H9 (cell line): ENCODE measurements around the gene CEP44. TPM values are rescaled to one million over a fixed set of nuclear protein-coding genes. Genes with fewer than 3 reads are reported as not detected.

Experiments
- DNase-seq: peaks from one replicate; pipeline ENCODE4 v3.0.0-alpha.2; 2017
- H2AFZ ChIP-seq: one replicate; pipeline ENCODE4 v1.6.1; 2013; ENCODE audit warnings: mild to moderate bottlenecking, low read length, control low read depth, moderate library complexity
- H2AK5ac ChIP-seq: 2 replicates; pipeline ENCODE4 v1.6.1; 2013; ENCODE audit warnings: low read length, control low read depth, mixed read lengths; ENCODE audit not compliant: insufficient read length
- H2BK120ac ChIP-seq: one replicate; pipeline ENCODE4 v1.6.1; 2013; ENCODE audit warnings: low read depth, mild to moderate bottlenecking, low read length, control low read depth, inconsistent platforms; ENCODE audit not compliant: poor library complexity, severe bottlenecking
- H2BK12ac ChIP-seq: 2 replicates; pipeline ENCODE4 v1.6.1; 2013; ENCODE audit warnings: low read length, control low read depth, mixed read lengths, low read depth; ENCODE audit not compliant: insufficient read length
- H2BK15ac ChIP-seq: 2 replicates; pipeline ENCODE4 v1.6.1; 2013; ENCODE audit warnings: low read depth, low read length, control low read depth
- H2BK20ac ChIP-seq: one replicate; pipeline ENCODE4 v1.6.1; 2013; ENCODE audit warnings: low read depth, mild to moderate bottlenecking, low read length, control low read depth, inconsistent platforms; ENCODE audit not compliant: poor library complexity, severe bottlenecking
- H2BK5ac ChIP-seq: 2 replicates; pipeline ENCODE4 v1.6.1; 2013; ENCODE audit warnings: low read length, control low read depth, mixed read lengths; ENCODE audit not compliant: insufficient read length
- H3K14ac ChIP-seq: 2 replicates; pipeline ENCODE4 v1.6.1; 2013; ENCODE audit warnings: low read length, control low read depth; ENCODE audit not compliant: insufficient read depth
- H3K18ac ChIP-seq: 2 replicates; pipeline ENCODE4 v1.6.1; 2013; ENCODE audit warnings: low read depth, mild to moderate bottlenecking, mixed read lengths, low read length, control low read depth; ENCODE audit not compliant: insufficient read length
- H3K23ac ChIP-seq: 2 replicates; pipeline ENCODE4 v1.6.1; 2013; ENCODE audit warnings: low read length, control low read depth, mixed read lengths, low read depth; ENCODE audit not compliant: insufficient read length
- H3K23me2 ChIP-seq: 2 replicates; pipeline ENCODE4 v1.6.1; 2013; ENCODE audit warnings: low read depth, mild to moderate bottlenecking, mixed read lengths, low read length, control low read depth; ENCODE audit not compliant: insufficient read length, poor library complexity, severe bottlenecking
- H3K27ac ChIP-seq: 2 replicates; pipeline ENCODE4 v1.5.1; 2013; ENCODE audit warnings: low read length, control low read depth, mixed read lengths, low read depth; ENCODE audit not compliant: insufficient read length
- H3K27me3 ChIP-seq: 2 replicates; pipeline ENCODE4 v1.6.1; 2013; ENCODE audit warnings: low read length, control low read depth, inconsistent platforms; ENCODE audit not compliant: insufficient read depth
- H3K4ac ChIP-seq: 2 replicates; pipeline ENCODE4 v1.6.1; 2013; ENCODE audit warnings: low read depth, mild to moderate bottlenecking, control low read depth, inconsistent platforms, low read length, moderate library complexity
- H3K4me1 ChIP-seq: 2 replicates; pipeline ENCODE4 v1.6.1; 2013; ENCODE audit warnings: low read length, control low read depth, inconsistent platforms; ENCODE audit not compliant: insufficient read depth
- H3K4me2 ChIP-seq: 2 replicates; pipeline ENCODE4 v1.6.1; 2013; ENCODE audit warnings: low read length, control low read depth, mixed read lengths; ENCODE audit not compliant: insufficient read length, insufficient read depth
- H3K56ac ChIP-seq: 2 replicates; pipeline ENCODE4 v1.6.1; 2013; ENCODE audit warnings: low read depth, mild to moderate bottlenecking, mixed read lengths, low read length, control low read depth; ENCODE audit not compliant: insufficient read length
- H3K79me1 ChIP-seq: 2 replicates; pipeline ENCODE4 v1.6.1; 2013; ENCODE audit warnings: low read depth, mild to moderate bottlenecking, moderate library complexity, low read length, control low read depth, inconsistent platforms; ENCODE audit not compliant: insufficient read depth, poor library complexity, severe bottlenecking
- H3K79me2 ChIP-seq: 2 replicates; pipeline ENCODE4 v1.6.1; 2013; ENCODE audit warnings: low read length, control low read depth, inconsistent platforms; ENCODE audit not compliant: insufficient read depth
- H3K9ac ChIP-seq: 2 replicates; pipeline ENCODE4 v1.6.1; 2013; ENCODE audit warnings: low read length, control low read depth, mixed read lengths; ENCODE audit not compliant: insufficient read length; ENCODE audit errors: extremely low read depth
- H3K9me3 ChIP-seq: one replicate; pipeline ENCODE4 v1.6.1; 2013; ENCODE audit warnings: low read depth, low read length, inconsistent platforms; ENCODE audit not compliant: control insufficient read depth
- H3T11ph ChIP-seq: one replicate; pipeline ENCODE4 v1.6.1; 2013; ENCODE audit warnings: mild to moderate bottlenecking, low read length, control low read depth, inconsistent platforms
- H4K20me1 ChIP-seq: one replicate; pipeline ENCODE4 v1.6.1; 2013; ENCODE audit not compliant: control insufficient read depth, insufficient read length, insufficient read depth
- H4K5ac ChIP-seq: 2 replicates; pipeline ENCODE4 v1.6.1; 2013; ENCODE audit warnings: low read depth, mild to moderate bottlenecking, mixed read lengths, low read length, control low read depth; ENCODE audit not compliant: insufficient read length
- H4K8ac ChIP-seq: replicated peaks from 2 replicates; pipeline ENCODE4 v1.6.1; 2013; ENCODE audit warnings: low read length, control low read depth, mixed read lengths, low read depth; ENCODE audit not compliant: insufficient read length
- H4K91ac ChIP-seq: 2 replicates; pipeline ENCODE4 v1.6.1; 2013; ENCODE audit warnings: low read depth, mild to moderate bottlenecking, moderate library complexity, mixed read lengths, low read length, control low read depth; ENCODE audit not compliant: insufficient read length
- H3K27ac Mint-ChIP-seq, 3 experiments: 2 replicates in 2 of 3; 3 replicates in 1 of 3; pipeline ENCODE4 v1.8.0; 2020 to 2021; ENCODE audit warnings: mixed read lengths in 3 of 3, mild to moderate bottlenecking in 1 of 3, moderate library complexity in 1 of 3
- H3K27me3 Mint-ChIP-seq: 2 replicates; pipeline ENCODE4 v1.8.0; 2021; ENCODE audit warnings: low read depth, mild to moderate bottlenecking, moderate library complexity, mixed read lengths
- H3K36me3 Mint-ChIP-seq, 3 experiments: 2 replicates in 2 of 3; 3 replicates in 1 of 3; pipeline ENCODE4 v1.8.0; 2020 to 2021; ENCODE audit warnings: low read depth in 3 of 3, mixed read lengths in 3 of 3; ENCODE audit not compliant: insufficient read depth in 1 of 3
- H3K4me1 Mint-ChIP-seq, 2 experiments: 2 replicates each; pipeline ENCODE4 v1.8.0; 2020; ENCODE audit warnings: mixed read lengths in 2 of 2
- H3K4me3 Mint-ChIP-seq, 2 experiments: 2 replicates in 1 of 2; 3 replicates in 1 of 2; pipeline ENCODE4 v1.8.0; 2020 to 2021; ENCODE audit warnings: mild to moderate bottlenecking in 2 of 2, mixed read lengths in 2 of 2, moderate library complexity in 1 of 2
- H3K9me3 Mint-ChIP-seq, 2 experiments: 2 replicates in 1 of 2; 3 replicates in 1 of 2; pipeline ENCODE4 v1.8.0; 2020; ENCODE audit warnings: mild to moderate bottlenecking in 2 of 2, mixed read lengths in 2 of 2, moderate library complexity in 1 of 2
- WGBS: extraction: QIAGEN DNeasy Blood & Tissue Kit; methylation state at CpG from one replicate; pipeline ENCODE4 v1.1.7; 2013; ENCODE audit warnings: missing lambda C conversion rate, low lambda C conversion rate, mixed read lengths; ENCODE audit not compliant: insufficient read length; ENCODE audit errors: extremely low coverage; 5-methylcytosine and 5-hydroxymethylcytosine counted together
- total RNA-seq: library from RNA; stranded (reverse); gene quantifications from 2 replicates; pipeline ENCODE4 v1.2.1, GENCODE V29; 2021
- TF ChIP-seq, protein P1 (sequence below): fragments of 200-600 bp; sonication (generic); conservative IDR thresholded peaks from 3 replicates; pipeline ENCODE4 v1.8.0; 2021; ENCODE audit warnings: antibody characterized with exemption, mild to moderate bottlenecking

The CEP44 gene
- total RNA-seq, 1 experiment from 2014 or later: 16.5 TPM

DNA sequence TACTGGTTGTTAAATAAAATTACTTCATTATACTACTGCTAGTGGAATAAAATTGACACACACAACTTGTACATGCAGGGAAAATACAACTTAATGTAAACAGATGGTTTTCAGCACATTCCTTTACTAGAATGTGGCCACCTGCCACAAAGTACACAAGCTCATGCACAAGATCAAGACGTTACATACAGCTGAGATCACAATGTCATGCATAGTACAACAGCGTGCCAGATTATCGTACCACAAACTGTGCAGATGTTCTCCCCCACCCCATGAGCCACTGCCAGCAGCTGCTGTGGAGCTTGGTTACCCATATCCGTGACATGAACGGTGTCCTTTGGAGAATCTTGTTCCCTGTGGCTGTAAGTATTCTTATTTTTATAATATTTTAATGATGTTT lies 27.9 kb upstream of the CEP44 start:
- Mint-ChIP-seq H3K27ac (no peak overlapping the region), H3K4me1 (no peaks in the 10 kb centered on the region), H3K4me3 (no peak overlapping the region), H3K27me3 (no peaks in the 10 kb centered on the region), H3K36me3 (no peaks in the 10 kb centered on the region), H3K9me3 (no peaks in the 10 kb centered on the region)
- no peaks in the 10 kb centered on the region for H3K79me1 ChIP-seq
- H3K27me3 ChIP-seq: no peaks in the 10 kb centered on the region
- no peak overlapping the region for H3K4ac ChIP-seq
- H3K79me2 ChIP-seq: no peaks in the 10 kb centered on the region
- H2AFZ ChIP-seq: no peak overlapping the region
- no peak overlapping the region for H3K14ac ChIP-seq
- H3K4me1 ChIP-seq: no peaks in the 10 kb centered on the region
- no peak overlapping the region for H3T11ph ChIP-seq
- H4K20me1 ChIP-seq: peaks cover 3% of the 10 kb centered on the region
- no peak overlapping the region for H2AK5ac ChIP-seq
- no peak overlapping the region for H4K5ac ChIP-seq
- H4K8ac ChIP-seq: no peak overlapping the region
- no peak overlapping the region for H2BK20ac ChIP-seq
- H3K27ac ChIP-seq: no peak overlapping the region
- H2BK120ac ChIP-seq: no peak overlapping the region
- H3K9me3 ChIP-seq: no peaks in the 10 kb centered on the region
- H3K9ac ChIP-seq: no peak overlapping the region
- H4K91ac ChIP-seq: no peak overlapping the region
- H3K56ac ChIP-seq: no peak overlapping the region
- H3K4me2 ChIP-seq: no peak overlapping the region
- TF ChIP-seq, protein P1, sequence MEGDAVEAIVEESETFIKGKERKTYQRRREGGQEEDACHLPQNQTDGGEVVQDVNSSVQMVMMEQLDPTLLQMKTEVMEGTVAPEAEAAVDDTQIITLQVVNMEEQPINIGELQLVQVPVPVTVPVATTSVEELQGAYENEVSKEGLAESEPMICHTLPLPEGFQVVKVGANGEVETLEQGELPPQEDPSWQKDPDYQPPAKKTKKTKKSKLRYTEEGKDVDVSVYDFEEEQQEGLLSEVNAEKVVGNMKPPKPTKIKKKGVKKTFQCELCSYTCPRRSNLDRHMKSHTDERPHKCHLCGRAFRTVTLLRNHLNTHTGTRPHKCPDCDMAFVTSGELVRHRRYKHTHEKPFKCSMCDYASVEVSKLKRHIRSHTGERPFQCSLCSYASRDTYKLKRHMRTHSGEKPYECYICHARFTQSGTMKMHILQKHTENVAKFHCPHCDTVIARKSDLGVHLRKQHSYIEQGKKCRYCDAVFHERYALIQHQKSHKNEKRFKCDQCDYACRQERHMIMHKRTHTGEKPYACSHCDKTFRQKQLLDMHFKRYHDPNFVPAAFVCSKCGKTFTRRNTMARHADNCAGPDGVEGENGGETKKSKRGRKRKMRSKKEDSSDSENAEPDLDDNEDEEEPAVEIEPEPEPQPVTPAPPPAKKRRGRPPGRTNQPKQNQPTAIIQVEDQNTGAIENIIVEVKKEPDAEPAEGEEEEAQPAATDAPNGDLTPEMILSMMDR: no peak
- WGBS: no CpG with 5 or more reads among the region's 5 CpGs
- H3K18ac ChIP-seq: no peak overlapping the region
- DNase-seq: no peak
- H2BK12ac ChIP-seq: no peak overlapping the region
- no peak overlapping the region for H3K23ac ChIP-seq
- no peak overlapping the region for H2BK5ac ChIP-seq
- peaks cover 2% of the 10 kb centered on the region for H3K23me2 ChIP-seq
- H2BK15ac ChIP-seq: no peak overlapping the region
